HCT116 (cell line): ENCODE results near the gene INSIG2. TPM values are rescaled to one million over a fixed set of nuclear protein-coding genes. Genes with fewer than 3 reads are reported as not detected.

Source experiments
- ATAC-seq: fragments of 200-7000 bp; cut with Tn5 transposase; 2 replicates; pipeline ENCODE4 v1.9.1; 2020; ENCODE audit warnings: mild to moderate bottlenecking, moderate library complexity
- BruUV-seq: library from RNA; stranded (reverse); fragments of 400-500 nt; replicated peaks from 2 replicates; lab custom pipeline; 2021; lab: Mats Ljungman, UMichigan
- CTCF ChIA-PET: fragments of 300-600 bp; sonication (Branson Sonifier 250); formaldehyde crosslinking; loops from one replicate; lab custom pipeline; 2021; ENCODE audit warnings: antibody characterized with exemption; lab: Charles Lee
- POLR2A ChIA-PET: fragments of 300-600, 350-600 bp; sonication (Branson Sonifier 250); formaldehyde crosslinking; loops from one replicate; lab custom pipeline; 2021; ENCODE audit warnings: antibody characterized with exemption; lab: Charles Lee
- RAD21 ChIA-PET, 2 experiments: fragments of 300-600 bp; sonication (Branson Sonifier 250); formaldehyde crosslinking; loops; one replicate each; lab custom pipeline; 2023; ENCODE audit warnings: low total read pairs in 2 of 2; ENCODE audit not compliant: uncharacterized antibody in 2 of 2, unreplicated experiment in 2 of 2, low non-redundant PET in 1 of 2; lab: Charles Lee
- DNase-seq: peaks from one replicate; pipeline ENCODE4 v3.0.0-alpha.2; 2010; ENCODE audit warnings: low read depth, low spot score
- H2AFZ ChIP-seq: fragments of 200-600 bp; shearing (Covaris generic), sonication (generic); 2 replicates; pipeline ENCODE4 v1.6.1; 2017; ENCODE audit warnings: low read depth, mixed run types, mixed read lengths, antibody characterized with exemption, low read length; ENCODE audit not compliant: poor library complexity, severe bottlenecking
- H3K27ac ChIP-seq: 2 replicates; pipeline ENCODE4 v1.5.1; 2012; ENCODE audit warnings: low read depth, low read length
- H3K27me3 ChIP-seq: fragments of 200-600 bp; sonication (generic); 2 replicates; pipeline ENCODE4 v1.6.1; 2016; ENCODE audit warnings: mixed run types, low read length, mixed read lengths; ENCODE audit not compliant: insufficient read depth
- H3K36me3 ChIP-seq, 2 experiments: fragments of 200-500 bp in 1 of 2; fragments of 200-600 bp in 1 of 2; sonication (Bioruptor generic) in 1 of 2; sonication (generic) in 1 of 2; 2 replicates each; pipeline versions ENCODE4 v1.5.1 to v1.6.1; 2014 to 2016; ENCODE audit warnings: low read length in 2 of 2, inconsistent platforms in 1 of 2, mixed read lengths in 1 of 2, mixed run types in 1 of 2; ENCODE audit not compliant: insufficient read depth in 2 of 2, control insufficient read depth in 1 of 2
- H3K4me1 ChIP-seq, 2 experiments: fragments of 200-600 bp in 1 of 2; sonication (generic) in 1 of 2; 2 replicates each; pipeline versions ENCODE4 v1.5.1 to v1.6.1; 2012 to 2017; ENCODE audit warnings: low read length in 2 of 2, inconsistent platforms in 1 of 2, mild to moderate bottlenecking in 1 of 2, mixed read lengths in 1 of 2, mixed run types in 1 of 2, moderate library complexity in 1 of 2; ENCODE audit not compliant: insufficient read depth in 2 of 2, control insufficient read depth in 1 of 2
- H3K4me2 ChIP-seq: fragments of 200-600 bp; sonication (generic); 2 replicates; pipeline ENCODE4 v1.6.1; 2017; ENCODE audit warnings: mixed run types, low read length, mixed read lengths
- H3K4me3 ChIP-seq, 2 experiments: fragments of 200-600 bp in 1 of 2; sonication (generic) in 1 of 2; replicated peaks in 1 of 2; 2 replicates each; pipeline ENCODE4 v1.5.1; 2011 to 2016; ENCODE audit warnings: low read length in 2 of 2, control low read depth in 1 of 2, low read depth in 1 of 2, mild to moderate bottlenecking in 1 of 2, mixed read lengths in 1 of 2, mixed run types in 1 of 2
- H3K79me2 ChIP-seq: fragments of 200-600 bp; sonication (generic); 2 replicates; pipeline ENCODE4 v1.6.1; 2017; ENCODE audit warnings: mild to moderate bottlenecking, mixed run types, low read length, moderate library complexity, mixed read lengths; ENCODE audit not compliant: insufficient read depth
- H3K9ac ChIP-seq: fragments of 200-600 bp; sonication (generic); 2 replicates; pipeline ENCODE4 v1.6.1; 2016; ENCODE audit warnings: low read length, mixed read lengths
- H3K9me2 ChIP-seq: fragments of 200-600 bp; sonication (generic), shearing (Covaris generic); 2 replicates; pipeline ENCODE4 v1.6.1; 2017; ENCODE audit warnings: mixed run types, mild to moderate bottlenecking, moderate library complexity; ENCODE audit not compliant: insufficient read depth
- H3K9me3 ChIP-seq, 2 experiments: fragments of 200-500 bp in 1 of 2; fragments of 200-600 bp in 1 of 2; sonication (Bioruptor generic) in 1 of 2; sonication (generic) in 1 of 2; 2 replicates each; pipeline ENCODE4 v1.6.1; 2014 to 2017; ENCODE audit warnings: low read length in 2 of 2, mixed read lengths in 2 of 2, inconsistent platforms in 1 of 2, low read depth in 1 of 2, mild to moderate bottlenecking in 1 of 2, mixed run types in 1 of 2, moderate library complexity in 1 of 2; ENCODE audit not compliant: control insufficient read depth in 1 of 2, insufficient read depth in 1 of 2
- H4K20me1 ChIP-seq: fragments of 200-600 bp; sonication (generic), shearing (Covaris generic); 2 replicates; pipeline ENCODE4 v1.6.1; 2017; ENCODE audit warnings: mixed run types, mild to moderate bottlenecking, moderate library complexity; ENCODE audit not compliant: insufficient read depth
- ATF3 ChIP-seq: IDR thresholded peaks from 2 replicates; pipeline ENCODE4 v1.6.1; 2012
- CBX3 ChIP-seq: IDR thresholded peaks from 2 replicates; pipeline ENCODE4 v1.6.1; 2012; ENCODE audit warnings: low read depth
- CEBPB ChIP-seq: IDR thresholded peaks from 2 replicates; pipeline ENCODE4 v1.6.1; 2012; ENCODE audit warnings: low read depth
- CTCF ChIP-seq, 3 experiments: fragments of 200-600 bp in 1 of 3; sonication (generic) in 1 of 3; IDR thresholded peaks in 2 of 3; conservative IDR thresholded peaks in 1 of 3; 2 replicates each; pipeline ENCODE4 v1.5.1; 2012 to 2017; ENCODE audit warnings: low read depth in 2 of 3, low read length in 2 of 3, antibody characterized with exemption in 1 of 3, borderline replicate concordance in 1 of 3, control low read depth in 1 of 3, mild to moderate bottlenecking in 1 of 3, mixed read lengths in 1 of 3, mixed run types in 1 of 3, moderate library complexity in 1 of 3; ENCODE audit not compliant: insufficient read depth in 1 of 3
- EGR1 ChIP-seq: IDR thresholded peaks from 2 replicates; pipeline ENCODE4 v1.6.1; 2012; ENCODE audit warnings: low read depth
- ELF1 ChIP-seq: IDR thresholded peaks from 2 replicates; pipeline ENCODE4 v1.6.1; 2012; ENCODE audit warnings: low read depth, borderline replicate concordance
- EZH2 ChIP-seq: fragments of 200-600 bp; sonication (generic); IDR thresholded peaks from 2 replicates; pipeline ENCODE4 v1.6.1; 2017; ENCODE audit warnings: antibody characterized with exemption, mixed run types
- EZH2phosphoT487 ChIP-seq: fragments of 200-600 bp; IDR thresholded peaks from 2 replicates; pipeline ENCODE4 v1.6.1; 2018; ENCODE audit warnings: antibody characterized with exemption, borderline replicate concordance
- FOSL1 ChIP-seq: IDR thresholded peaks from 2 replicates; pipeline ENCODE4 v1.6.1; 2012; ENCODE audit warnings: low read depth
- JUND ChIP-seq: IDR thresholded peaks from 2 replicates; pipeline ENCODE4 v1.6.1; 2012
- MAX ChIP-seq: IDR thresholded peaks from 2 replicates; pipeline ENCODE4 v1.6.1; 2012
- POLR2A ChIP-seq: IDR thresholded peaks from 2 replicates; pipeline ENCODE4 v1.7.0; 2011; ENCODE audit warnings: borderline replicate concordance; ENCODE audit not compliant: insufficient read depth, insufficient read length; ENCODE audit errors: extremely low read depth
- SIN3A ChIP-seq: IDR thresholded peaks from 2 replicates; pipeline ENCODE4 v1.6.1; 2012; ENCODE audit warnings: low read depth
- TCF7L2 ChIP-seq: IDR thresholded peaks from 2 replicates; pipeline ENCODE4 v1.7.0; 2011; ENCODE audit warnings: borderline replicate concordance, inconsistent platforms; ENCODE audit not compliant: insufficient read depth, insufficient read length; ENCODE audit errors: extremely low read depth
- ZBTB33 ChIP-seq: IDR thresholded peaks from 2 replicates; pipeline ENCODE4 v1.6.1; 2011; ENCODE audit warnings: mild to moderate bottlenecking, low read length, moderate library complexity; ENCODE audit not compliant: insufficient replicate concordance; ENCODE audit errors: extremely low read depth
- ZFX ChIP-seq: fragments of 450-650 bp; IDR thresholded peaks from 2 replicates; pipeline ENCODE4 v1.6.1; 2017
- ZNF274 ChIP-seq: fragments of 200-500 bp; sonication (Bioruptor generic); IDR thresholded peaks from 2 replicates; pipeline ENCODE4 v1.6.1; 2014; ENCODE audit warnings: mild to moderate bottlenecking, low read depth, low read length, inconsistent platforms
- intact Hi-C: fragments of 100-400 bp; cut with micrococcal nuclease; formaldehyde crosslinking; loops from 2 replicates; pipeline ENCODE4 v1.10.0; 2022
- total RNA-seq: library from RNA; stranded (reverse); gene quantifications from one replicate; pipeline ENCODE4 v1.2.1, GENCODE V29; 2021; ENCODE audit not compliant: unreplicated experiment

The INSIG2 gene
- total RNA-seq, 1 experiment from 2014 or later, result 21.8 TPM

- H2AFZ ChIP-seq, result no peak overlapping the region
- no peak overlapping the region for H3K4me3 ChIP-seq
- no peaks in the 10 kb centered on the region for H3K27me3 ChIP-seq
- ChIA-PET RAD21 (no interaction called here), POLR2A (no interaction called here), CTCF (no interaction called here)
- ATAC-seq, result no peak
- H3K4me2 ChIP-seq, result no peak overlapping the region
- no peaks in the 10 kb centered on the region for H3K9me2 ChIP-seq
- no peak for DNase-seq
- no peaks in the 10 kb centered on the region for H4K20me1 ChIP-seq
- H3K79me2 ChIP-seq, result no peaks in the 10 kb centered on the region
- H3K9me3 ChIP-seq, result no peaks in the 10 kb centered on the region
- H3K27ac ChIP-seq, result no peak overlapping the region
- TF ChIP-seq FOSL1 (no peak), CEBPB (no peak), MAX (no peak), SIN3A (no peak), CBX3 (no peak), ATF3 (no peak), TCF7L2 (no peak), JUND (no peak), ZNF274 (no peak), EZH2 (no peak), POLR2A (no peak), ZFX (no peak), EGR1 (no peak), ZBTB33 (no peak), EZH2phosphoT487 (no peak), CTCF (IDR thresholded peaks at IDR 0.05 in 2 of 3, conservative IDR thresholded peaks at IDR 0.05 in 1 of 3; ENCODE audit: borderline replicate concordance in 1 of 3, insufficient read depth in 1 of 3, low read depth in 2 of 3, low read length in 2 of 3) (no peak), ELF1 (no peak)
- peaks cover 21 to 49% of the 10 kb centered on the region in 2 experiments for H3K4me1 ChIP-seq
- no TSS peak for BruUV-seq
- intact Hi-C loops, result no loop called here
- H3K9ac ChIP-seq, result no peak overlapping the region
- peaks cover 3 to 12% of the 10 kb centered on the region in 2 experiments; a peak in 2 of 4 replicates for H3K36me3 ChIP-seq
Measured at GRCh38 chr2:118110310-118110709, 22.0 kb downstream of the INSIG2 start.
